Glomerular endothelial cell (primary cell): ENCODE data around the gene GRIK4. TPM values are rescaled to one million over a fixed set of nuclear protein-coding genes. Genes with fewer than 3 reads are reported as not detected.

Source experiments
- DNase-seq: peaks from one replicate; pipeline ENCODE4 v3.0.0-alpha.2; 2011; ENCODE audit warnings: low read depth, low spot score; ENCODE audit errors: extremely low read depth
- total RNA-seq: library from RNA; depleted of rRNA; stranded (reverse); fragments of >200 nt; gene quantifications from 2 replicates; pipeline ENCODE4 v1.2.3, GENCODE V29; 2015

Gene GRIK4
- total RNA-seq, 1 donor from 2014 or later, result 0.06 TPM

DNA sequence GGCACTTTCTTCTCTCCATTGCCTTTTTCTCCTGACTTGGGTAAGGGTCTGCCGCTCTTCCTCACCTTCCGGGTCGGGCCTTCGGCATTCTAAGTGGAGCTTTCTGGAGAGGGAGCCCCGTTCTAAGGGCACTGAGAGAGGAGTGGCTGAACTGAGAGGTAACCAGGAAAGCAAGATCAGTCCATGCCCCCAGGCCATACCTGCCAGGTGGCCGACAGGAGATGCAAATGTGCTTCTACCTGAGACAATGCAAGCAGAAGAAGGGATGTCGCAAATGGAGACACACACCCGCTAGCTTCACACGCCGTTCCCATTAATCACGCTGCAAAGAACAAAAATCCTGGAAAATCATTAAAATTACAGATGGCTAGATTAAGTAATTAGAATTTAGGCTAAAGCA, 356.0 kb downstream of the GRIK4 start:
- no peak for DNase-seq

DNA sequence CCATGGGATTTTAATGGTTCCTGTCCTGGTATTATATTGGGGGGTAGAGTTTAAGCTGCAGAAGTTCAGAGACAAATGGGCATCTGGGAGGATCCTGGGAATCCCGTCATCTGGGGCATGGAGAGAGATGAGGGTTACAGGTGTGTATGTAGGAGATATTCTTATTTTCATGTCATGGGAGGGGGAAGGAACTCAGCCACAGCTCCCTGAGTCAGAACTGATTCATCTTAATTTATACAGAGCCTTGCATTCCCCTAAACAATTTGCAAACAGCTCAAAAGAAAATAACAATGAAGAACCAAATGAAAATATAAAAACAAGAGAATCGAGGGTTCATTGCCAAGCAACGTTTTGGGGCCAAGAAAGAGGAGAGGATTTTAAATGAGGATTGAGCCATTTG, 356.4 kb downstream of the GRIK4 start:
- DNase-seq, result no peak

DNA sequence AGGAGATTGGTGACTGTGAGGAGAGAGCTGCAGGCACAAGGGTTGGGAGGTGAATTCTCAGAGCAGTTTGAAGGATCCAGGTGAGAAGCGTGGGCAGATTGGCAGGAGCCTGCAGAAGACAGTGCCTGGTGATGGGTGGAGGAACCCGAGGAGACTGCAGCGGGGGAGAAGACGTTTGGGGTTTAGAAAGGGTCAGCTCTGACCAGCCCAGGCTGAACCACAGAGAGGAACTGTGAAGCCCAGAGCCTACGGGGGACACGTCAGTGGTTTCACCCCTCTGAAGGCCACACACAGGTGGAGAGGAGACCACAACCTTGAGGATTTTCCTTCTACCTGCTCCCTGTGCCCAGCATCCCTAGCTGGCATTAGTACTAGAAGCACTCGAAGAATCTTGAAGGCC, 357.5 kb downstream of the GRIK4 start:
- DNase-seq, result no peak

DNA sequence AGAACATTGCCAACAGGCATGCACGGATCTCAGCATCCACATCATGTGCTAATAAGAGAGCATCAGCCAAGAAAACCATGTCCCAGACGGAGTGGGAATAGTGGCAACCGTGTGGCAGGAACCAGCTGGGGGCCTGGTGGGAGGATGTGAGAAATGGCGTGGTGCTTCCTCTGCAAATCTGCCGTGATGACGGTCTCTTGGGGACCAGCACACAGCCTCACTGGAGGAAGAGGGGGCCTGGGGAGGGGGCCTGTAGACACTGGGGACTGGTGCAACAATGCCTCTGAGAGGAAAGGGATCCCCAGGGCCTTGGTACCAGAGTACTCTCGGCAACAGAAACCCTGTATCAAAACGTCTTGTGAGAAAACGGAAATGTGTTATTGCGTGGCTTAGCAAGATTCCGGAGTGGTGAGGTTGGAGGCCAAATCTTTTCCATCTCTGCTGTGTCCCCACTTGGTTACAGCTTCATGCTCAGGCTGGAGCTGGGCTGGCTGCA, 358.0 kb downstream of the GRIK4 start:
- no peak for DNase-seq

DNA sequence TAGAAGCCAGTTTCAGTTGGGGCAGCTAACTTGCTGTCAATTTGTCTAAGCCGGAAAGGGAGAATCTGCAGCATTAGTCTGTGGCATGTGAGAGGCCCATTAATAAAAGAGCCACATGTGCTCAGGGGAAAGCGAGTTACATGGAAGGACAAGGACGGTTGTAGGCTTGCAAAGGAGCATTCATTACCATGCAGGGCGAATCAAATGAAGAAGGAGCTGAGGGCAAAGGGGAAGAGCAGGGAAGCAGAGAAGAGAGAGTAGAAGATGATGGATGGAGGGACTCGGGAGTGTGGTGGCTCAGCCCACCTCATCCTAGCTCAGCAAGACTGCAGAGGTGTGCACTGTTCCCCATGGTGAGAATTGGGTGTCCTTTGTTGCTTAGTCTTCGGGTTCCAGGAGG, 359.6 kb downstream of the GRIK4 start:
- DNase-seq, result no peak

DNA sequence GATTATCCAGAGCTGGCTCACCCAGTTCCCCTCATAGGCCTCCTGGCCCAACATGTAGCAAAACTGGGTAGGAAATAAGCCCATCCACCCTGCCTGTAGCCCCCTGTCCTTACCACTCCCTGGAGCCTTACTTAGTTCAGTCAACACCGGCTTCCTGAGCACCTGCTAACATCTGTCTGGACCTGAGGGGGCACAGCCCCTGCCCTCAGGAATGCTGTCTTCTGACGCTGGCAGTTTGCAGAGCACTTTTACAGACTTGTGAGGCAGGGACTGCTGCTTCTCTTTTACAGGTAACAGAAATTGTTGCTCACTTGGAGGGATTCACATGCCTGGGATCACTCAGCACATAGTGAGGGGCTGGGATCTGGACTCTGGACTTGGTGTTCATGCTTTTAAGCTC, 360.4 kb downstream of the GRIK4 start:
- DNase-seq, result no peak

DNA sequence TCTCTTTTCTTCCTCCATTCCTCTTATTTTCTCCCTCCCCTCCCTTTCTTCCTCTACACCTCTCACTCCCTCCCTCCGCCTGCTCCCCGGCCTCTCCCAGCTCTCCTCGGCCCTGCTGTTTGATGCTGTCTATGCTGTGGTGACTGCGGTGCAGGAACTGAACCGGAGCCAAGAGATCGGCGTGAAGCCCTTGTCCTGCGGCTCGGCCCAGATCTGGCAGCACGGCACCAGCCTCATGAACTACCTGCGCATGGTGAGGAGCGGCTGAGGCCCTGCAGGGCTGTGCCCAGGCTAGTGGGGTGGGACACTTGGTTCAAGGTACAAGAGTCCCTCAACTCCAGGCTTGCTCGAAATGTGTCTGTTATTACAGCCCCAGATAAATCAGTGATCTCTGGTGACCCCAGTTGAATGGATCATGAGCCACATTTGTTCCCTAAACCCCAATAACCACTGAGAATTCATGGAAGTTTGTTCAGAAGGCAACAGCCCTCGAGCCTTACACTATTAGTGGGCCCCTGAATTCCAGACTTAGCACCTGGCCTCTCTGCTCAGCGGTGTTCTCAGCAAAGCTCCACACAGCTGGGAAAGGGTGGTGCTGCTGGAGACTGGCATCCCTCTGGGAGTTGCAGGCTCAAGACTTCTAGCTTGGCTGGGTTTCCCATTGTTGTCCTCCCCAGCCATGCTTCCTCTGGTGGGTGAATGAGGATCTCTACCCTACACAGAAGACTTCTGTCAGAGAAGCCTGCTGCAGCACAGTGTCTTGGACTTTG, 362.6 kb downstream of the GRIK4 start:
- DNase-seq, result no peak

DNA sequence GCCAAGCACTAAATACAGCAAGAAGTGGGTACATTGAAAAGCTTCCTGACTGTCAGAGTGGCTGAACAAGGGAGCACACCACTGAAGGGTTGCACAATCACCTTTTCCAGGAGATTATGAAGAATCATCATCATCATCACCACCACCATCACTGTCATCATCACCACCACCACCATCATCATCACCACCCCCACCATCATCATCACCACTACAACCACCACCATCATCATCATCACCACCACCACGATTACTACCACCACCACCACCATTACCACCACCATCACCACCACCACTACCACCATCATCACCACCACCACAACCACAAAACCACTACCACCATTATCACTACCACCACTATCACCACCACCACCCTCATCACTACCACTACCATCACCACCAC, 364.4 kb downstream of the GRIK4 start:
- DNase-seq, result no peak

DNA sequence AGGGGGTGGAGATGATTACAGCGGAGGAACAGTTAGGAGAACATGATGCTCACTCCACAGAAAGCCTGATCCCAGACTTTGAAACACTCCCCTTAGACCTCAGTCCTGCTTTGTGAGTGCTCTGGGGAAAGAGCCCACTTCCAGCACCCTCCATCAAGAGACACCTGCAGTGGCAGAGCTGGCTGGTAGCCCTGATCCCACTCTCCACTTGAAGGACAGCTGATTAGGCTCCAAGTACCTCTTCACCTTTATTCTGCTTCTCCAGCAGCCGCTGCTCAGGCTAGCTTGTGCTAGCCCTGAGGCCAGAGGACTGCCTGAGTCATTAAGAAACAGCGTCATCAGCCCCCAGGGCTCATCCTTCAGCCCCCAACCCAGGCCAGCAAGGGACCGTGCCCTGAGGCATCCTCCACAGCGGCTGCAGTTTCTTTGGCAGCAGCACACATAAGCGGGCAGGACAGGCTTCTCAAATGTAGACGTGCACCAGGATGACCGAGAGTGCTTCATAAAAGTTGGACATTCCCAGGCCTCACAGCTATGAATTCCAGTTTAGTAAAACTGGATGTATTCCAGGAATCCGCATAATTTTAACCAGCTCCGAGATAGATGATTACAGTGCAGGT, 366.3 kb downstream of the GRIK4 start:
- DNase-seq, result no peak

DNA sequence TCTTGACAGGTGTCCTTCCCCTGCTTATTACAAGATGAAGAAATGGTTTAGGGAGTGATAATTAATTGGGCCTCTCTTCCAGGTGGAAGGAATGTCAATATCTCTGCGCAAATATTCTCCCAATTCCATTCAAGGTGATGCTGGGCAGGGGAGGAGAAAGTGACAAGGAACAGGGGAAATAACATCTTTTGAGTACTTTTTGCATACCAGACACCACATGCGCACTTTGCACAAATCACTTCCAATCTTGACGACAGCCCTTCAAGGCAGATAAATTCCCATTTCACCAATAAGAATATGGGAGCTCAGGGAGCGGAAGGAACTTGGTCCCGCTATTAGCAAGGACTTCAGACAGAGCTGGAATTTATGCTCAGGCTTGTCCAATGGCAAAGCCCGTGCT, 367.2 kb downstream of the GRIK4 start:
- DNase-seq, result no peak

DNA sequence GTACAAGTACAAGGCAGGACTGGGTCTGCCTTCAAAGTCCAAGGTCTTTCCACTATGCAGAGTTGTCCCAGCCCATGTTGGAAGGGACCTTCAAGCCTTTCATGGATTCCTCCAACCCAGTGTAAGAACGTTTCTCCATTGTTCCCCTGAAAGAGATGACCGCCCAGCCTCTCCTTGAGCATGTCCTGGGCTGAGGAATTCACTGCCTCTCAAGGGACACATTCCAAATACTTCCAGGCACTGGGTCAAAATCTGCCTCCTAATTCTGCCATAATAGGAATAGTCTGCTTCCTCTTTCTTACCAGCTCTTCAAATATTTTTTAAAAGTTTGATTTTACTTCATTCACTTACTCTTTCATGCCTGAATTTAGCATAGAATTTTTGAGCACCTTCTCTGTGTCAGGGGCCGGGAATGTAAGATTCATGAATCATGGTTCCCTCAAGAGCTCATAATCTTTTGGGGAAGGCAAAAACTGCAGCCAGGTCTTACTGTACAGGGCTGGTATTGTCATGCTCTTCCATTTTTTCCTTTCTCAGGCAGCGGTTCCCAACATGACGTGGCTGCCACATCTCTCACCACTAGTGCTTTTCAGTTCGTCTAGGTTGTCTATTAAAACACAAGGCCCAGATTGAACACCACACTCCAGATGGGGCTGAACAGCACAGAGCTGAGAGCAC, 369.1 kb downstream of the GRIK4 start:
- DNase-seq, result no peak

DNA sequence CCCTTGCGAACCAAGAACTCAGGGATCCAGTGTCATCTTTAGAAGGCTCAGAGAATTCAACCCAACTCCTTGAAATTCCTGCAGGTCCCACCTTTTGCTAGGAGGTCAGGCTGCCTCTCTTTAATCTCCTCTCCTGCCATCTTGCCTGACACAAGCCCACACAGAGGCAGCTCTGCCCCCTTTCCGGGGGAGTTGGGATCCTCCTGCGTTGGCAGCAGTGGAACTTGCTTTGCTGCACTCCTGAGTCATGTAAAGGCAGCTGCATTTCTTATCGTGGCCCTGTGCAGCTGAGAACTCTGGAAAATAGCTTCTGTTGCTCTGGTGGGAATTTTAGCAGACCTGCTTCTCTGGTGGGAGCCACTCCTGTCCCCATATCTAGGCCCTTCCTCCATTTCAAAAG, 370.0 kb downstream of the GRIK4 start:
- DNase-seq, result no peak

DNA sequence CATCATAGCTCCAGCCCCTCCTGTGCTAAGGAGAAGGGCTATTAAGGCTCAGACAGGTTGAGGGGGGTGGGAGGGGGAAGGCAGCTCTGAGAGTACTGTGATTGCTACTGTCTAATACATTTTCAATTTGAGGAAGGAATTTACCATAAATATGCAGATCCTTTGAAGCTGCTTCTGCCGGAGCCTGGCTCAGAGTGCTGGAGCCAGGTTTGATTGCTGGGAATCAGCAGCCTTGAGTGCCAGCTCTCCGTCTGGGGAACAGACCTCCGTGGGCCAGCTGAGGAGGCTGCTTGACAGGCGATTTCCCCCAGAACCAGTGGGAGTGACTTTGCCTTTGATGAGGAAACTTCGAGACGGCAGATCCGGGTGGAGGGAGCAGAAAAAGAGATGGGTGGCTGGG, 370.6 kb downstream of the GRIK4 start:
- DNase-seq, result no peak

DNA sequence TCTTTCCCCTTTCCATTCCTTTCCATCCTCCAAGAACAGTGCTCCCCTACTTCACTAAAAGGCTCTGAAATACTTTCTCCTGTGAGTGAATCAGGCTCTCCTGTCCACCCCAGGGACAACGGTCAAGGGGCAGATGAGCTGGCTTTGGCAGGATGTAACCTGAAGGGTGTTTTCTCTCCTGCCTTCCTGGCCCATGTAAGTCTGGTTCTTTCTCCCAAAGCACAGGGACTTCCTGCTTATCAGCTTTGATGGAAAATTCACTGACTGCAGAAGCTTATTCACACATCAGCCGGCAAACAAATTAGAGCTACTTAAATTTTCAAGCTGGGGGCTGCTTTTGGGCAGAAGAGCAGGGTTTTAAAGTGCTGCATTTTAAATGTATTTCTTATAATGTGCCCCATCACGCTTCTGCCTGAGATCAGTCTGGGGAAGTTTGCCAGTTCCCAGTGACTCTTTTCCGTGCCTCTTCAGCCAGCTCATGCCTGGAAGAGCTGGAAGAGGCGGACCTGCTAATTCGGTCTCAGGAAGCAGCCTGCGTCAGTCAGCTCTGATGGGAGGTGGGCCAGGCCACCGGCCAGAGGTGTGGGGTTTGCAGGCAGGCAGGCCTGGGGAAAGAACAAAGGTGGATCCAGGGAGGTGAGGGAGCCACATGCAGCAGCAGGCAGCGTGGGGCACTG, 372.0 kb downstream of the GRIK4 start:
- no peak for DNase-seq

DNA sequence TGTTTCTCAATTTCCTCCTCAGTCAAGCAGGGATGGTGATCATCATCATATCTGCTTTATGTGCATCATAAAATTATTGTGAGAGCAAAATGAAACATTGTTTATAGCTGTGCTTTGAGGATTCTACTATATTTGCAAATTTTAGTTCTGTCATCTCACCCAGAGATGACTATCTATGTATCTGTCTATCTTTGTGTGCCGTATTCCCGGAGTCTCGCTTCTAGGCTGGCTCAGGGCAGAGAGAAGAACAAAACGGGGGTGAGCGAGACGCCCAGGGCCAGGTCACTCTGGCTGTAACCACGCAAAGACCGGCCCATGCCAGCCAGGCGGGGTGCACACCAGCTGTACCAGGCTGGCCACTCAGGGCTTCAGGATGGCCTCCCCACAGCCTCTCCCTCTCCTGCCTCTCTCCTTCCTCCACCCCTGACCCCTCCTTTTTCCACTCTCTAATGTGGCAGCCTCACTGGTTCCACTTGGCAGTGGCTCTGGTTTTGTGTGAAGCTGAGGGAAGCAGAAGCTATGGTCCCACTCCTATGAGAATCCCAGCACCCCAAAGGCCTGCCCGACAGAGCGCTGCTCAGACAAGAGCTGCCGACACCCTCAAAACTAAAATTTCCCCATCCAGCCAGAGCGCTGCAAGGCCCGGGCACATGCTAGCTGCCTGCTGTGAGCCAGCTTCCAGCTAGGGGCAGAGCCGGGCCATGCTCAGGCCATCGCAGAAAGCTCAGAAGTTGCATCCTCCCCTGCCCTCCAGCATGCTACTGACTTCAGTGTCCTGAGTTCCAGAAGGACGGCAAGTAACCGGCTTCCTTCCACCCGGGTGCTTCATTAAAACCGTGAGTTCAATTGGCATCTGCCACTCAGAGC, 372.8 kb downstream of the GRIK4 start:
- DNase-seq, result no peak

DNA sequence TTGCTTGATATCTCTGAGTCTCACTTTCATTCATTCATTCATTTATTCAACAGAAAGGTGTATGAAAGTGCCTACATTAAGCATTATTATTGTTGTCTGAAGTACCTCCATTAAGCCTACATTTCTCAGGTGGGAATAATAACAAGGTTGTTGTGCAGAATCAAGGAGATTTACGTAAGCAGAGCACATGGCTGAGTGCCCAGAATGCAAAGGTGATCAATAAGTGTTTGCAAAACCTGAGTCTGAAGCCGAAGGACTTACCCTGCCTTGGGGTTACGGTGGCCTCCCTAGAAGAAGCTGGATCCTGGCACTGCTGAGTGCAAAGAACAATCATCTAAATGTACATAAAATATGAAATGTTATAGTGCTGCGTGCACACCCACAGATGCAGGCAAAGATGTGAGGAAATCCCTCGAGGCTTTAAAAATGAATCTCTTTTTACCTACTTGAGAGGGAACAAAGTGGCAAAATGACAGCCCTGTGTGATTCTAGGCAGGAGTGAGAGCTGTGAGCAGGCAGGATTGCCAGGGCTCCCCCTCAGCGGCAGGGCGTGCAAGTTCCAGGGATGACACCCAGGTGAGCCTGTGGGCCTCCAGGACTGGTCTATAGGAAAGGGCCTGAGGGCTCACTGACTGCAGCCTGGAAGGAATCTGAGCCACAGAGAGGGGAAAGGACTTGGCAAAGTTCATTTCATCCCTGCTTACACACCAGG, 379.2 kb downstream of the GRIK4 start:
- DNase-seq, result no peak

DNA sequence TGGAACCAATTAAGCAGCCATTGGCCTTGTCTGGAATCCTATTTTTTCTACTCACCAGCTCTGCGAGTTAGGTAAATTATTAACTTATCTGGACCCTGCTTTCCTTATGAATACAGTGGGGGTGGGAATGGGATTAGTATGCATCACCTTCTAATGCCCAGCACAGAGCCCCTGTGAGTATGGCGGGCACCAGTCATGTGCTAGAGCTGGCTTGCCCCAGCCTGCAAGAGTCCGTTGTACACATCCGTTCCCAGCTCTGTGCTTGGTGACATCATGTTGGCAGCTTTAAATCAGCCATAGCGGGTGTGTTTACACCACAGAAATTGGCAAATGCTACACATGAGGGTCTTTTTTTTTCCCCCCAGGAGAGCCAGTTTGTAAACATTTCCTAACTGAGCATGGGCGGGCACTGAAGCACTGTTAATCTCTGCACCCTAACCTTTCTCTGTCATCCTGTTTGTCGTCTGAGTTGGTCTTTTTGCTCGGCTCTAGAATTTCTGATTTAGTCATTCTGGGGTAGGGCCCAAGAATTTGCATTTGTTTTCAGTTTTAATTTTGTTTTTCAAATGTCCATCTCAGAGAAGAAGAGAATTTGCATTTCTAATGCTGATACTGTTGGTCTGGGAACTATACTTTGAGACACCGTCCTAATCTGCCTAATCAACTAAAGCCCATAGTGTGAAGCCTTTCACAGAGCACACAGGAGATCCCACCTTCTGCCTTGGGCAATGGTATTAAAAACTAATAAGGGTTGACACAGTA, 382.1 kb downstream of the GRIK4 start:
- DNase-seq, result no peak

DNA sequence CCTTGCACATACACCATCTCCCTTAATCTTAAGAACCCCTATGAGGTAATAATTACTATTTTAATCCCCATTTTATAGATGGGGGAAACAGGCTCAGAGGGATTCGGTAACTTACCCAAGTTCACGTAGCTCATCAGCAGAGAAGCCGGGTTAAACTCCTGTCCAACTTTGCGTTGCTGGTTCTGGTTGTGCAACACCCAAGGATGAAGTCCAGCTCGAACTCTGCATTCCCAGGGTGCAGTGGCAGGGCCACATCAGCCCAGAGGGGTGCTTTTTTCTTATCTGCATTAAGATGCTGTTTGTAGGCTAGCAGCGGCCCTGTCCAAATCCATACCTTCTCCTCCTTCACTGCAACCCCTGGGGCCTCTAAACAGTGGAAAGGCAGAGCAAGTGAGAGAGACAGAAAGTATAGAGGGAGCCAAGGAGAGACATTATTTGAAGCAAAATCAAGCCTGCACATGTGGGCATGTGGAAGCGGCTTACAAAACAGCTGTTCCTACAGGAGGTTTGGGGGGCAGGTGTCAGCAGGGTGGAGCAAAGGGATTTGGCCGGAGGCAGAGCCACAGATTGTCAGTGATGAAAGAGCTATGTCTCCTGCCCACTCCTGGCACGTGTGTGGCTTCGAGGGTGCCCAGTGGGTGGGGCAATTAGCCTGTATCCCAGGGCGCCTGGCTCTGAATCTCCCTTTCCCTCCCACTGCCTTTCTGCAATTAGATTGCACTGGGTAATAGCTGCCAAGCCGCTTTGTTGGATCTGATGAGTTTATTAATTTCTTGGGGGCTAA, 382.8 kb downstream of the GRIK4 start:
- no peak for DNase-seq
